ENCODE measurements around the gene OSBPL2. TPM values are rescaled to one million over a fixed set of nuclear protein-coding genes. Genes with fewer than 3 reads are reported as not detected.

Gene OSBPL2
- polyA plus RNA-seq, 1 donor (not counting 4 experiments of a cell fraction or from before 2014, with no cell fraction given) = 15.9 TPM

GRCh38 chr20:62338294-62338620 lies 99.9 kb downstream of the OSBPL2 start:
- H3K9me3 ChIP-seq (ENCODE audit: control insufficient read depth, low read depth, low read length) = no peaks in the 10 kb centered on the region
- dilution Hi-C loops (cut with MboI; ENCODE audit: extremely low pct_ligation_motif_present, low sequenced_read_pairs) = no loop called here
- H3K4me3 ChIP-seq (ENCODE audit: control insufficient read depth in 2 of 3, extremely low read depth in 1 of 3, insufficient read depth in 2 of 3, low read depth in 1 of 3, low read length in 3 of 3) = no peak overlapping the region
- peaks cover 43 to 47% of the 10 kb centered on the region in 2 experiments for H3K36me3 ChIP-seq (ENCODE audit: control insufficient read depth in 2 of 2, extremely low read depth in 1 of 2, insufficient read depth in 2 of 2, low read length in 2 of 2)
- H2AFZ ChIP-seq (ENCODE audit: control insufficient read depth, low read length) = no peak overlapping the region
- no peak overlapping the region for H3K4me2 ChIP-seq (ENCODE audit: control insufficient read depth, extremely low read depth, insufficient read depth, low read depth, low read length)
- peaks cover 4% of the 10 kb centered on the region for H3K79me2 ChIP-seq (ENCODE audit: control insufficient read depth, insufficient read depth, low read length)
- H3K4me1 ChIP-seq (ENCODE audit: control insufficient read depth, extremely low read depth, insufficient read depth, low read length) = no peaks in the 10 kb centered on the region
- no peaks in the 10 kb centered on the region for H4K20me1 ChIP-seq (ENCODE audit: control insufficient read depth, extremely low read depth, insufficient read depth, low read length)
- no peak for DNase-seq (ENCODE audit: low read depth, low spot score)
- no peak overlapping the region for H3K27ac ChIP-seq (ENCODE audit: control insufficient read depth, insufficient read depth, low read length)
- no peak overlapping the region for H3K9ac ChIP-seq (ENCODE audit: control insufficient read depth, extremely low read depth, insufficient read depth, low read length)
- TF ChIP-seq EZH2 (IDR thresholded peaks at IDR 0.05; ENCODE audit: low read length) = no peak
- TF ChIP-seq CTCF (optimal IDR thresholded peaks at IDR 0.05 in 1 of 3, IDR thresholded peaks at IDR 0.05 in 1 of 3, conservative IDR thresholded peaks at IDR 0.05 in 1 of 3; ENCODE audit: extremely low read depth in 1 of 3, insufficient read depth in 2 of 3, low read length in 3 of 3) = no peak
- FAIRE-seq = no peak
- no peaks in the 10 kb centered on the region for H3K27me3 ChIP-seq (ENCODE audit: control insufficient read depth, extremely low read depth, insufficient read depth, low read length)
- no peaks in the 10 kb centered on the region for H3K9me1 ChIP-seq (ENCODE audit: control insufficient read depth, extremely low read depth, insufficient read depth, low read length)

- TF ChIP-seq EZH2 (IDR thresholded peaks at IDR 0.05; ENCODE audit: low read length) = no peak
- no peak for TF ChIP-seq CTCF (optimal IDR thresholded peaks at IDR 0.05 in 1 of 3, IDR thresholded peaks at IDR 0.05 in 1 of 3, conservative IDR thresholded peaks at IDR 0.05 in 1 of 3; ENCODE audit: extremely low read depth in 1 of 3, insufficient read depth in 2 of 3, low read length in 3 of 3)
- Histone ChIP-seq H3K79me2 (ENCODE audit: control insufficient read depth, insufficient read depth, low read length) (peaks cover 4% of the 10 kb centered on the region), H3K4me3 (ENCODE audit: control insufficient read depth in 2 of 3, extremely low read depth in 1 of 3, insufficient read depth in 2 of 3, low read depth in 1 of 3, low read length in 3 of 3) (no peak overlapping the region), H4K20me1 (ENCODE audit: control insufficient read depth, extremely low read depth, insufficient read depth, low read length) (no peaks in the 10 kb centered on the region), H3K9ac (ENCODE audit: control insufficient read depth, extremely low read depth, insufficient read depth, low read length) (no peak overlapping the region), H2AFZ (ENCODE audit: control insufficient read depth, low read length) (no peak overlapping the region), H3K9me1 (ENCODE audit: control insufficient read depth, extremely low read depth, insufficient read depth, low read length) (no peaks in the 10 kb centered on the region), H3K4me1 (ENCODE audit: control insufficient read depth, extremely low read depth, insufficient read depth, low read length) (no peaks in the 10 kb centered on the region), H3K9me3 (ENCODE audit: control insufficient read depth, low read depth, low read length) (no peaks in the 10 kb centered on the region), H3K27me3 (ENCODE audit: control insufficient read depth, extremely low read depth, insufficient read depth, low read length) (no peaks in the 10 kb centered on the region), H3K36me3 (ENCODE audit: control insufficient read depth in 2 of 2, extremely low read depth in 1 of 2, insufficient read depth in 2 of 2, low read length in 2 of 2) (peaks cover 47 to 51% of the 10 kb centered on the region in 2 experiments), H3K27ac (ENCODE audit: control insufficient read depth, insufficient read depth, low read length) (no peak overlapping the region), H3K4me2 (ENCODE audit: control insufficient read depth, extremely low read depth, insufficient read depth, low read depth, low read length) (no peak overlapping the region)
- DNase-seq (ENCODE audit: low read depth, low spot score) = no peak
- FAIRE-seq = no peak
- dilution Hi-C loops (cut with MboI; ENCODE audit: extremely low pct_ligation_motif_present, low sequenced_read_pairs) = no loop called here
These were observed 101.3 kb downstream of the OSBPL2 start for GRCh38 chr20:62339647-62340062.

All from keratinocyte (primary cell).